Stimulated activated CD4-positive, alpha-beta T cell treated with anti-CD3 and anti-CD28 coated beads, Interleukin-12 subunit alpha, Interleukin-12 subunit beta, amount 100 ng/mL, for 48 hours (primary cell): ENCODE results near the gene GPR89B.
"Not testable (repeated sequence)": the region's sequence is repeated elsewhere in the genome, so short reads cannot be mapped to it uniquely, and the experiment has no call there.

ENCODE experiments used
- DNase-seq, 3 donors: peaks; one replicate each; pipeline ENCODE4 v3.0.0-alpha.2; 2020; ENCODE audit warnings: low read depth in 2 of 3, low spot score in 1 of 3

GPR89B gene

GRCh38 chr1:147935296-147935695, 7.1 kb downstream of the GPR89B start:
- DNase-seq = not testable (repeated sequence)

- DNase-seq = not testable (repeated sequence)
These were observed 12.2 kb downstream of the GPR89B start for GRCh38 chr1:147940456-147940855.

- DNase-seq = not testable (repeated sequence)
These were observed 14.3 kb downstream of the GPR89B start for GRCh38 chr1:147942563-147942962.

- DNase-seq = not testable (repeated sequence)
These were observed 21.3 kb downstream of the GPR89B start for GRCh38 chr1:147949517-147949916.

- not testable (repeated sequence) for DNase-seq
These were observed 30.7 kb downstream of the GPR89B start for GRCh38 chr1:147958906-147959305.

- DNase-seq = not testable (repeated sequence)
These were observed 31.5 kb downstream of the GPR89B start for GRCh38 chr1:147959680-147960079.

- not testable (repeated sequence) for DNase-seq
These were observed 36.4 kb downstream of the GPR89B start for GRCh38 chr1:147964575-147964974.

GRCh38 chr1:147966657-147967056, 38.4 kb downstream of the GPR89B start:
- not testable (repeated sequence) for DNase-seq

- DNase-seq = not testable (repeated sequence)
These were observed 50.9 kb downstream of the GPR89B start for GRCh38 chr1:147978896-147979651.

GRCh38 chr1:147985374-147985773, 57.2 kb downstream of the GPR89B start:
- DNase-seq = not testable (repeated sequence)

GRCh38 chr1:147987893-147988292, 59.7 kb downstream of the GPR89B start:
- DNase-seq = not testable (repeated sequence)

GRCh38 chr1:147992916-147993315, 64.7 kb downstream of the GPR89B start:
- DNase-seq = not testable (repeated sequence)

- DNase-seq = not testable (repeated sequence)
These were observed 65.2 kb downstream of the GPR89B start for GRCh38 chr1:147993400-147993799.

GRCh38 chr1:147993825-147994615, 65.8 kb downstream of the GPR89B start:
- DNase-seq = not testable (repeated sequence)

- not testable (repeated sequence) for DNase-seq
These were observed 67.9 kb downstream of the GPR89B start for GRCh38 chr1:147996088-147996487.

- not testable (repeated sequence) for DNase-seq
These were observed 79.5 kb downstream of the GPR89B start for GRCh38 chr1:148007724-148008123.

- DNase-seq = no peak
These were observed 82.3 kb downstream of the GPR89B start for GRCh38 chr1:148010527-148010926.

GRCh38 chr1:148013177-148014144, 85.2 kb downstream of the GPR89B start:
- not testable (repeated sequence) for DNase-seq

GRCh38 chr1:148014289-148015200, 86.3 kb downstream of the GPR89B start:
- DNase-seq = not testable (repeated sequence)

GRCh38 chr1:148024918-148025317, 96.7 kb downstream of the GPR89B start:
- not testable (repeated sequence) for DNase-seq
